Lower leg skin (tissue), 4 donors: ENCODE data around the gene GIMAP1. TPM values are rescaled to one million over a fixed set of nuclear protein-coding genes. Genes with fewer than 3 reads are reported as not detected.

Experiments used
- total RNA-seq, 4 donors: library from RNA; depleted of rRNA; stranded (reverse); fragments of >200 nt; gene quantifications; one replicate each; pipeline ENCODE4 v1.1.0, GENCODE V29; 2016

GIMAP1 gene
- total RNA-seq, 4 donors from 2014 or later: 1.5 to 4.6 (median 2.7) TPM

Other genes with a start within 250 kb of the GIMAP1 start
- gene GIMAP7, start 201.7 kb upstream of the GIMAP1 start, total RNA-seq: 1 to 10 TPM; 2.4 to 9.6 (median 5.3) TPM
- 10 to 100 TPM in 2 of 4 donors, 1 to 10 TPM in 2; 4.6 to 17.9 (median 8.1) TPM for gene GIMAP4, start 149.2 kb upstream of the GIMAP1 start, total RNA-seq
- gene GIMAP6, start 84.2 kb upstream of the GIMAP1 start, total RNA-seq: 10 to 100 TPM in 2 of 4 donors, 1 to 10 TPM in 2; 3.6 to 23.6 (median 9.7) TPM
- gene GIMAP2, start 30.9 kb upstream of the GIMAP1 start, total RNA-seq: 1 to 10 TPM in 3 of 4 donors, under 1 TPM in 1; 0.53 to 7.2 (median 5.0) TPM
- gene GIMAP5, start 20.8 kb downstream of the GIMAP1 start, total RNA-seq: 10 to 100 TPM in 2 of 4 donors, 1 to 10 TPM in 2; 4.6 to 18.7 (median 10.9) TPM
- gene TMEM176B, start 83.8 kb downstream of the GIMAP1 start, total RNA-seq: 10 to 100 TPM in 1 of 4 donors, 1 to 10 TPM in 3; 2.5 to 16.6 (median 6.1) TPM
- 10 to 100 TPM in 2 of 4 donors, 1 to 10 TPM in 2; 4.8 to 10.2 (median 9.5) TPM for gene TMEM176A, start 84.2 kb downstream of the GIMAP1 start, total RNA-seq
- 1 to 10 TPM; 1.2 to 6.7 (median 3.5) TPM for gene AOC1, start 135.9 kb downstream of the GIMAP1 start, total RNA-seq